Activated naive CD8-positive, alpha-beta T cell (primary cell): ENCODE data around the gene FUT8.
A peak's percentile ranks its signal among the peaks of the same experiment; 100 is the strongest.
"Not testable (repeated sequence)": the region's sequence is repeated elsewhere in the genome, so short reads cannot be mapped to it uniquely, and the experiment has no call there.

Source experiments
- H3K27ac Mint-ChIP-seq: one replicate; pipeline ENCODE4 v1.8.0; 2021; ENCODE audit warnings: mixed read lengths
- H3K27me3 Mint-ChIP-seq: one replicate; pipeline ENCODE4 v1.8.0; 2021; ENCODE audit warnings: mixed read lengths
- H3K36me3 Mint-ChIP-seq: one replicate; pipeline ENCODE4 v1.8.0; 2021; ENCODE audit warnings: mixed read lengths
- H3K4me1 Mint-ChIP-seq: one replicate; pipeline ENCODE4 v1.8.0; 2021; ENCODE audit warnings: low read depth, mixed read lengths
- H3K4me3 Mint-ChIP-seq: one replicate; pipeline ENCODE4 v1.8.0; 2021; ENCODE audit warnings: mild to moderate bottlenecking, mixed read lengths
- H3K9me3 Mint-ChIP-seq: one replicate; pipeline ENCODE4 v1.8.0; 2021; ENCODE audit warnings: low read depth, mixed read lengths

Gene FUT8

DNA sequence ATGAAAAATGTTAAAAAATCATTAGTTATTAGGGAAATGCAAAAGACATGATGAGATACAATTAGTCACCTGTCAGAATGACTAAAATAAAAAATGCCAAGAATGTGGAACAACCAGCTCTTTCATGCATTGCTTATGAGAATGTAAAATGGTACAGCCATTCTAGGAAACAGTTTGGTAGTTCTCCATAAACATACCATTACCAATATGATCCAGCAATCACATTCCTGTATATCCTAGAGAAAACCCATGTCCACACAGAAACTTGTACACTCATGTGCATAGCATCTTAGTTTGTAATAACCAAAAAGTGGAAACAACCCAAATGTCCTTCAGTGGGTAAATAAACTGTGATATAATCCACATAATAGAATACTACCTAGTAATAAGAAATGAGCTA, 245.7 kb downstream of the FUT8 start:
- H3K27ac Mint-ChIP-seq = no peak overlapping the region
- H3K27me3 Mint-ChIP-seq = no peaks in the 10 kb centered on the region
- peaks cover 17% of the 10 kb centered on the region for H3K36me3 Mint-ChIP-seq
- no peaks in the 10 kb centered on the region for H3K9me3 Mint-ChIP-seq
- no peaks in the 10 kb centered on the region for H3K4me1 Mint-ChIP-seq
- no peak overlapping the region for H3K4me3 Mint-ChIP-seq

DNA sequence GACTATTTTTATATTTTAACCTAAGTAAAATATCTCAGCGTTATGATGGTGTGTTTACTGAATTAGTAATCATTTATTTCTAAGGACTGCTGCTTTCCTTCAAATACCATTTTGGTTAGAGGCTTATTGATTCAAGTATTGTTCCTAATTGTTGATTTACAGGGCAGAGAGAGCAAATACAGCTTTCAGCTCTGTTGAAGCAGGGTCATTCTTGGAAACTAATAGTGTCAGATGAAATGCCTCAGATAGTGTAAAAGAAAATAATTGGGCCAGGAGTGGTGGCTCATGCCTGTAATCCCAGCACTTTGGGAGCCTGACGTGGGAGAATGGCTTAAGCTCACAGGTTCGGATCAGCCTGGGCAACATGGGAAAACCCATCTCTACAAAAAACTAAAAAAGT, 249.3 kb downstream of the FUT8 start:
- Mint-ChIP-seq H3K27me3 (no peaks in the 10 kb centered on the region), H3K4me1 (peaks cover 5% of the 10 kb centered on the region), H3K36me3 (peaks cover 11% of the 10 kb centered on the region), H3K4me3 (no peak overlapping the region), H3K9me3 (no peaks in the 10 kb centered on the region), H3K27ac (no peak overlapping the region)

DNA sequence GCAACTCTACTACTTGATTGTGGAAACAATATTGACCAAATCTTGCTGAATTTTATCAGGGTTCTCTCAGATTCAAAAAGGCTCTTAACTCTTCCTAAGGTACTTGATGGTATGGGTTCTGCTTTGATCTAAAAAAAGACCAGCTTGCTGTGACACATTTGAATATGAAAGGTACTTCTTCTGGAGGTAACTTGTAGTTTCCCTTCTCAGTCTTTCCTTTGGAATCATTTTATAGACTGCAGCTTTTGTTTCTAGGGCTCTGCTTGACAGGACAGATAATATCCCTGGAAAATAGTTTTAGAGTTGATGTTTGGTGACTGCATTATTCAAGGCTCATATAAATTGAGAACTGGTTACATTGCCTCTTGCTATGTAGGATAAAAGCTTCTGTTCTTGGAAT, 251.9 kb downstream of the FUT8 start:
- no peaks in the 10 kb centered on the region for H3K27me3 Mint-ChIP-seq
- no peak overlapping the region for H3K4me3 Mint-ChIP-seq
- peaks cover 5% of the 10 kb centered on the region for H3K4me1 Mint-ChIP-seq
- peaks cover 5% of the 10 kb centered on the region for H3K36me3 Mint-ChIP-seq
- no peak overlapping the region for H3K27ac Mint-ChIP-seq
- no peaks in the 10 kb centered on the region for H3K9me3 Mint-ChIP-seq

DNA sequence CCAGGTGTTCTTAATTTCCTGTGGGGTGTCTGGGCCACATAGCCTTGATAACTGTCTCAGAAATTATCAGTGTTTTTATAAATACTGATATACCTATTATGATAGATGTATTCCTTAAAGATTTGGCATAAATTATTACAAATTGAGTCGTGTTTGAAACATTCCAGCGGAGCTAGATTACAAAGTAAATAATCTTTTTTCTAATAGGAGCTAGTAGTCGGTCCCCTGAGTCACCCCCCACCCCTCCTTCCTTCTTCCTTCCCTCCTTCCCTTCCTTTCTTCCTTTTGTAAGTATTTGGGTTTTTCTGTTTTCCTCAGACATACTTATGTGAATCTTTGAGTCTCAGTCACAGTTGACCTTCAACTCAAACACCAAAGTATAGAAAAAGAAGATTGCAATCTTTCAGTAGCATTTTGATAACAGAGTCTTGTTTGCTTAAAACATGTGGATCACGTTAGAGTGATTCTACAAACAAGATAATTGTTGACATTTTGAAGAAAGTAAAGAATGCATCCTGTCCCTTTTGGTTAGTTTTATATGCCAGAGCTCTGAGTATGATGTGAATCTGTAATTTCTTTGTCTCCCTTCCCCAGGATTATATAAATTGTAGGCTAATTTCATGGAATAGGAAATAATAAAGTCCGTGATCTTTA, 264.0 kb downstream of the FUT8 start:
- Mint-ChIP-seq H3K27me3 (no peaks in the 10 kb centered on the region), H3K36me3 (peaks cover 9% of the 10 kb centered on the region), H3K4me3 (no peak overlapping the region), H3K9me3 (no peaks in the 10 kb centered on the region), H3K4me1 (no peaks in the 10 kb centered on the region), H3K27ac (no peak overlapping the region)

DNA sequence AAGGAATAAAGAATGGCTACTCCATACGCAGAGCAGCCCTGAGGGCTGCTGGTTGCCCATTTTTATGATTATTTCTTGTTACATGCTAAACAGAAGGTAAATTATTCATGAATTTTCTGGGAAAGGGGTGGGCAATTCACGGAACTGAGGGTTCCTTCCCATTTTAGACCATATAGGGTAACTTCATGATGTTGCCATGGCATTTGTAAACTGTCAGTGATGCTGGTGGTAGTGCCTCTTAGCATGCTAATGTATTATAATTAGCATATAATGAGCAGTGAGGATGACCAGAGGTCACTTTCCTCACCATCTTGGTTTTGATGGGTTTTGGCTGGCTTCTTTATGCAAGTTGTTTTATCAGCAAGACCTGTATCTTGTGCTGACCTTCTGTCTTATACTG, 273.0 kb downstream of the FUT8 start:
- Mint-ChIP-seq H3K9me3 (peaks cover 7% of the 10 kb centered on the region), H3K4me1 (peaks cover 8% of the 10 kb centered on the region), H3K36me3 (peaks cover 30% of the 10 kb centered on the region), H3K4me3 (no peak overlapping the region), H3K27ac (no peak overlapping the region), H3K27me3 (no peaks in the 10 kb centered on the region)

DNA sequence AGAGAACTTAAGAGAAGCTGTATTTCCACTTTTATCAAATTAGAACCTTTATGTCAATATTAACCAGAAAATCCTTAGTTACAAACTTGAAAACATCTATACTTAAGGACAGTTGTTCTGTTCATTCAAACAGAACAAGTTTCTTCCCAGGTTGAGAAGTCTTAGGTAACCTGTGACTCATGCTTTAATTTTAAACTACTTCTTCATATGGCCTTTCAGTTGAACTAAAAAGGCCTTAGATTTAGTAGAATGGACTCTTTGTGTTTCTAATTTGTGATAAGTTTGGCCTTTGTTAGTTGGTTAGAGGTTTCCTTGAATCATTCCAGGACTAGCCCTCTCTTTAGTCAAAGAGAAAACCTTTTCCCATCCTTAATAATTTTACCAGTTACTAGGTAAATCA, 274.2 kb downstream of the FUT8 start:
- Mint-ChIP-seq H3K9me3 (peaks cover 7% of the 10 kb centered on the region), H3K4me3 (no peak overlapping the region), H3K27ac (no peak overlapping the region), H3K36me3 (peaks cover 33% of the 10 kb centered on the region), H3K4me1 (peaks cover 8% of the 10 kb centered on the region), H3K27me3 (no peaks in the 10 kb centered on the region)

DNA sequence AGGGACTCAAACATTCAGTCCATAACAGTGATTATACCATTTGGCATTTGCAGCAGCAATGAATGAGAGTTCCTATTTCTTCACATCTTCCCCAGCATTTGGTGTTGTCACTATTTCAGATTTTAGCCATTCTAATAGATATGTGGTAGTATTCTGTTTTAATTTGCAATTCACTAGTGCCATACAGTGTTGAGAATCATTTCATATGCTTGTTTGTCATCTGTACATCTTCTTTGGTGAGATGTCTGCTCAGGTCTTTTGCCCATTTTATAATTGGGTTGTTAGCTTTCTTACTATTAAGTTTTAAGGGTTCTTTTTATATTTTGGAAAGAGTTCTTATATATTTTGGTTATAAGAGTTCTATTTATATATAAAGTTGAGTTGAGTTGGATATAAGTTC, 276.5 kb downstream of the FUT8 start:
- peaks cover 33% of the 10 kb centered on the region for H3K36me3 Mint-ChIP-seq
- no peak overlapping the region for H3K27ac Mint-ChIP-seq
- H3K4me1 Mint-ChIP-seq = peaks cover 8% of the 10 kb centered on the region
- no peaks in the 10 kb centered on the region for H3K27me3 Mint-ChIP-seq
- H3K9me3 Mint-ChIP-seq = peaks cover 7% of the 10 kb centered on the region
- H3K4me3 Mint-ChIP-seq = no peak overlapping the region

DNA sequence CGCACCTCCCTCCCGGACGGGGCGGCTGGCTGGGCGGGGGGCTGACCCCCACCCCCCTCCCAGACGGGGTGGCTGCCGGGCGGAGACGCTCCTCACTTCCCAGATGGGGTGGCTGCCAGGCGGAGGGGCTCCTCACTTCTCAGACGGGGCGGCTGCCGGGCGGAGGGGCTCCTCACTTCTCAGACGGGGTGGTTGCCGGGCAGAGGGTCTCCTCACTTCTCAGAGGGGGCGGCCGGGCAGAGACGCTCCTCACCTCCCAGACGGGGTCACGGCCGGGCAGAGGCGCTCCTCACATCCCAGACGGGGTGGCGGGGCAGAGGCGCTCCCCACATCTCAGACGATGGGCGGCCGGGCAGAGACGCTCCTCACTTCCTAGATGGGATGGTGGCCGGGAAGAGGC, 280.0 kb downstream of the FUT8 start:
- H3K27ac Mint-ChIP-seq, H3K4me1 Mint-ChIP-seq: not testable (repeated sequence)
- H3K36me3 Mint-ChIP-seq = peaks cover 26% of the 10 kb centered on the region

DNA sequence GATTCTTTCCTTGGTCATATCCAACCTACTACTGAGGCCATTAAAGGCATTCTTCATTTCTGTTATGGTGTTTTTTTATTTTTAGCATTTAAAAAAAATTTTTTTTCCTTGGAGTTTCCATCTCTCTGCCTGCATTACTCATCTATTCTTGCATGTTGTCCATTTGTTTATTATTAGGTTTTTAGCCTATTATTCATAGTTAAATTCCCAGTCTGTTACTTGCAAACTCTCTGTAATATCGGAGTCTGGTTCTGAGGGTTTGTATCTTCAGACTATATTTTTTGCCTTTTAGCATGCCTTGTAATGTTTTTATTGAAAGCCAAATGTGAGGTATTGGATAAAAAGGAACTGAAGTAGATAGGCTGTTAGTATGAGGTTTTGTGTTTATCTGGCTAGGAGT, 284.3 kb downstream of the FUT8 start:
- no peaks in the 10 kb centered on the region for H3K9me3 Mint-ChIP-seq
- H3K4me3 Mint-ChIP-seq = no peak overlapping the region
- peaks cover 7% of the 10 kb centered on the region for H3K4me1 Mint-ChIP-seq
- H3K27ac Mint-ChIP-seq = no peak overlapping the region
- no peaks in the 10 kb centered on the region for H3K27me3 Mint-ChIP-seq
- H3K36me3 Mint-ChIP-seq = peaks cover 7% of the 10 kb centered on the region

More for the DNA sequence above, 280.0 kb downstream of the FUT8 start:
- not testable (repeated sequence) for H3K27me3 Mint-ChIP-seq, H3K4me3 Mint-ChIP-seq, H3K9me3 Mint-ChIP-seq

DNA sequence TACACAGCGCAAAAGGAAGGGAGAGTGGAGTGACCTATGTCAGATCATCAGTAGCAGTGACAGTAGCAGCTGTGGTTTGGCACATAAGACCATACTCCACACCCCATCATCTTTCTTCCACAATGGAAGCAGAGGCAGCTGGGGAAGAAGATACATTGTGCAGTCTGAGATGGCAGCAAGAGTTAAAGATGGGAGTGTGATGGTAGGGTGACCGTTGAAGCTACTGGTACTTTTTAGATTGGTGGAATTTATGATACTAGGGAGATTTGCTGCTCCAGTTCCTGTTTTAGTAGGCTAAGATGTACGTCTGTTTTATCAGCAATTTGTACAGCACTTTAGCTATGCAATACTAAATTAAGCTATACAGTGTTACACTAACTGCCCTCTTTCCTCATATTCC, 291.0 kb downstream of the FUT8 start:
- Mint-ChIP-seq H3K4me1 (peaks cover 26% of the 10 kb centered on the region), H3K4me3 (no peak overlapping the region), H3K9me3 (no peaks in the 10 kb centered on the region), H3K27me3 (no peaks in the 10 kb centered on the region), H3K36me3 (peaks cover 14% of the 10 kb centered on the region), H3K27ac (no peak overlapping the region)

DNA sequence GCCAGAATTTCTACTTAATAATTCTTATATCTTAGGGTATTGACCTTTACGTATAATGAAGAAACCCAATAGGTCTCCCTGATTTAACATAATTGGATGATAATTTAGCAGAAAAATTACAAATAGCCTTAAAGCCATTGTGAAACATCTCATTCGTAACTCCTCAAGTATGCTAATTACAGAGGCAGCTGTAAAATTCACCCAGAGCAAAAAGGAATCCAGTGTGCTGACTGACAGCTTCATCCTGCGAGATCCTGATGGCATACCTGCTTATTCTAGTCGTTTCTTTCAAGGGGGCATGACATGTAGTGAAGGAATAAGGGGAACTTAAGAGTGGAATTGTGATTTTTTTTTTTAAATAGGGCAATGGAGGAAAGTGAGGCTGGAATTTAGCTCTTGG, 291.5 kb downstream of the FUT8 start:
- H3K36me3 Mint-ChIP-seq = peaks cover 14% of the 10 kb centered on the region
- H3K27me3 Mint-ChIP-seq = no peaks in the 10 kb centered on the region
- no peak overlapping the region for H3K27ac Mint-ChIP-seq
- H3K4me3 Mint-ChIP-seq = no peak overlapping the region
- peaks cover 28% of the 10 kb centered on the region for H3K4me1 Mint-ChIP-seq
- H3K9me3 Mint-ChIP-seq = no peaks in the 10 kb centered on the region

DNA sequence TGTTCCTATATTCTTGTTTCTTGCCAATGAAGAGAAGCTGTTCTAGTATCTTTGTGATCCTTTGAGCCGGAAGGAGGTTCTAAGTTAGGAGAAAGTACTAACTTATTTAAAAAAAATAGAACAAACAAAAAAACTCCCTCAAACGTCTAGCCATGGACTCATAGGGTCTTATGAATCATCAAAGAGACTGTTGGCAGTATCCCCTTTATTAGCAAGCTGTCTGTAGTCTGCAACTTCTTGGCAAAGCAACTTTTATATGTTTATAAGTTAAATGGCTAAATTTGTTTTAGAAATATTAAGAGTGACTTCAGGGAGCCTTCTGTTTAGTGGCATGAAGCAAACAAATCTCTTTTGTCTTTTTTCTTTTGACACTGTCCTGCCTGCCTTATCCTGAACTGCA, 291.9 kb downstream of the FUT8 start:
- Mint-ChIP-seq H3K4me1 (peaks cover 32% of the 10 kb centered on the region), H3K27me3 (no peaks in the 10 kb centered on the region), H3K36me3 (peaks cover 16% of the 10 kb centered on the region), H3K27ac (peak overlapping the region; percentile 81), H3K4me3 (no peak overlapping the region), H3K9me3 (no peaks in the 10 kb centered on the region)

DNA sequence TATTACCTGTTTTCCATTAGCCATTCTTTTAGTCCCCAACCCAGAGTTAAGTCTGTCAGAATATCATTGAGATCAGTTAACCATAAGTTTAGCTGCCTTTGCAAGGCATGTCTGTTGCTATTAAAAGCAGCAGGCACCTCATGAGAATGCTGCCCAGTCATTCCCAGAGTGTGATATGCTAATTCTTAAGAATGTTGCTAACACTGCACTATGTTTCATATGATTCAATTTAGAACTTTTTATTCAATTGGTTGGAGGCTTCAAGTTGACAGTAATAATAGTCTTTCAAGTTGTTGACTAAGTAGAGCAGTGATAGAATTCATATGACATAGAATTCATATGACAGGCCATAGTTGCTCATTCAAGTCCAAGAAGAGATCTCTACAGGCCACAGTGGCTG, 292.3 kb downstream of the FUT8 start:
- Mint-ChIP-seq H3K9me3 (no peaks in the 10 kb centered on the region), H3K4me1 (peaks cover 34% of the 10 kb centered on the region), H3K36me3 (peaks cover 15% of the 10 kb centered on the region), H3K4me3 (no peak overlapping the region), H3K27ac (peak overlapping the region; percentile 81), H3K27me3 (no peaks in the 10 kb centered on the region)

DNA sequence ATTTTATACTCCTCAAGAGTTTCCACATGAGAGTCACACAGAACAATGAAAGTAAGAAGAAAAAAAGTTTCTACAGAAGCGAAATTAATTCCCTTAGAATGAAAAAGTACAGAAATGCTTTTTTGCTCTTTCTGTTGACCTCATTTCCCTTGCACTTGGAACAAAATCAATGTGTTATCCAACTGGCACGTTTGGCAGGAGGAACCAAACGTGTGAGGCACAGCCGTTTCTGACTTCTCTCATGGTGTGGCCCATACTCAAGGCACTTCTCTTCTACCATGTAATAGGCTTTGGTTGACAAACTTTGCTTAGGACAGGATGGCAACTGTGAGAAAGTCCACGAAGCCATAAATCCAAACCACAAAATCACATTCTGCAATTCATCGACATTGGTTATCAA, 297.0 kb downstream of the FUT8 start:
- Mint-ChIP-seq H3K27ac (no peak overlapping the region), H3K4me3 (no peak overlapping the region), H3K27me3 (no peaks in the 10 kb centered on the region), H3K36me3 (peaks cover 24% of the 10 kb centered on the region), H3K4me1 (peaks cover 46% of the 10 kb centered on the region), H3K9me3 (peaks cover 10% of the 10 kb centered on the region)

DNA sequence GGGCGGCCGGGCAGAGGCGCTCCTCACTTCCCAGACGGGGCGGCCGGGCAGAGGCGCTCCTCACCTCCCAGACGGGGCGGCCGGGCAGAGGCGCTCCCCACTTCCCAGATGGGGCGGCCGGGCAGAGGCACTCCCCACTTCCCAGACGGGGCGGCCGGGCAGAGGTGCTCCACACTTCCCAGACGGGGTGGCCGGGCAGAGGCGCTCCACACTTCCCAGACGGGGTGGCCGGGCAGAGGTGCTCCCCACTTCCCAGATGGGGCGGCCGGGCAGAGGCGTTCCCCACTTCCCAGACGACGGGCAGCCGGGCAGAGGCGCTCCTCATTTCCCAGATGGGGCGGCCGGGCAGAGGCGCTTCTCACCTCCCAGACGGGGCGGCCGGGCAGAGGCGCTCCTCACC, 304.3 kb downstream of the FUT8 start:
- not testable (repeated sequence) for H3K27ac Mint-ChIP-seq, H3K27me3 Mint-ChIP-seq, H3K4me3 Mint-ChIP-seq
- peaks cover 31% of the 10 kb centered on the region for H3K9me3 Mint-ChIP-seq
- H3K4me1 Mint-ChIP-seq = peaks cover 21% of the 10 kb centered on the region
- peaks cover 46% of the 10 kb centered on the region for H3K36me3 Mint-ChIP-seq

DNA sequence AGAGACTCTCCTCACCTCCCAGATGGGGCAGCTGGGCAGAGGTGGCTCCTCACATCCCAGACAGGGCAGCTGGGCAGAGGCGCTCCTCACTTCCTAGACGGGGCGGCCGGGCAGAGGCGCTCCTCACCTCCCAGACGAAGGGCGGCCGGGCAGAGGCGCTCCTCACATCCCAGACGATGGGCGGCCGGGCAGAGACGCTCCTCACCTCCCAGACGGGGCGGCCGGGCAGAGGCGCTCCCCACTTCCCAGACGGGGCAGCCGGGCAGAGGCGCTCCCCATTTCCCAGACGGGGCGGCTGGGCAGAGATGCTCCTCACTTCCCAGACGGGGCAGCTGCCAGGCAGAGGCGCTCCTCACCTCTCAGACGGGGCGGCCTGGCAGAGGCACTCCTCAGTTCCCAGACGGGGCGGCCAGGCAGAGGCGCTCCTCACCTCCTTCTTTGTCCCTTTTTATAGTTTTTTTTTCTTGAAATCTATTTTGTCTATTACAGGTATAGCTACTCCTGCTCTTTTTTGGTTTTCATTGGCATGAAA, 304.9 kb downstream of the FUT8 start:
- Mint-ChIP-seq H3K4me1 (peaks cover 24% of the 10 kb centered on the region), H3K36me3 (peaks cover 50% of the 10 kb centered on the region), H3K9me3 (peaks cover 31% of the 10 kb centered on the region)
- H3K27me3 Mint-ChIP-seq, H3K4me3 Mint-ChIP-seq, H3K27ac Mint-ChIP-seq: not testable (repeated sequence)
